Measurements from ENCODE around the gene CXCL14.
"Not testable (repeated sequence)": the region's sequence is repeated elsewhere in the genome, so short reads cannot be mapped to it uniquely, and the experiment has no call there.

The CXCL14 gene

DNA sequence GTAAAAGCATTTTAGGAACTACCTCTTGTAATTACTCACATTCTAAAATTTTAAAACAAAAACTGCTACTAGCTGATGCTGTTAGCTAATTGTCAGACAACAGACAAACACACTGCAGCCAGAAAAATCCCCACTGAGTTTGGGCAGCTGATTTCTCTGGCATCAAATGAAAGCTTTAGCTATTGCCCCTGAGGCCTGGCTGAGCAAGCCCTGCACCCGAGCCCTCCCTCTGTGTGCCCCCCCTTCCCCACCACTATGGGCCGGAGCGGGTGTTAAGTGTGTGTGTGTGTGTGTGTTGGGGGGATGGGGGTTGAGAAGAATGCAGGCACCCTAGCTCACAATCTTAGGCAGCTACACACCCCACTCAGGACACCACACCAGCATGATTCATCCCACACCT, 45.5 kb downstream of the CXCL14 start:
- H3K9me3 ChIP-seq (ENCODE audit: control insufficient read depth, insufficient read depth, low read length): peaks cover 10% of the 10 kb centered on the region; the same call in 1 of the 2 replicates
- H3K9ac ChIP-seq (ENCODE audit: low read depth, low read length): no peak overlapping the region
- no peaks in the 10 kb centered on the region for H3K36me3 ChIP-seq (ENCODE audit: control insufficient read depth, insufficient read depth, low read length)
- H3K4me1 ChIP-seq (ENCODE audit: control insufficient read depth, insufficient read depth, low read length): peaks cover 11% of the 10 kb centered on the region
- H3K27ac ChIP-seq (ENCODE audit: low read depth, low read length): no peak overlapping the region
- H3K4me3 ChIP-seq (ENCODE audit: low read depth, low read length): no peak overlapping the region
- peaks cover 100% of the 10 kb centered on the region for H3K27me3 ChIP-seq (ENCODE audit: control insufficient read depth, insufficient read depth, low read length)

DNA sequence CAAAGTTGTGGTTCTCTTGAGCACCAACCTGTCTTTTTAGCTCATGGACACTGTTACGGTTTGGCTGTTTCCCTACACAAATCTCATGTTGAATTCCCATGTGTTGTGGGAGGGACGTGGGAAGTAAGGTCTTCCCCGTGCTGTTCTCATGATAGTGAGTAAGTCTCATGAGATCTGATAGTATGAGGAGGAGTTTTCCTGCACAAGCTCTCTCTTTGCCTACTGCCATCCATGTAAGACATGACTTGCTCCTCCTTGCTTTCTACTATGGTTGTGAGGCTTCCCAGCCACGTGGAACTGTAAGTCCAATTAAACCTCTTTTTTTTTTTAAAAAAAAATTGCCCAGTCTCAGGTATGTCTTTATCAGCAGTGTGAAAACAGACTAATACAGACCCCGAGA, 49.2 kb downstream of the CXCL14 start:
- H3K4me3 ChIP-seq (ENCODE audit: low read depth, low read length); H3K27ac ChIP-seq (ENCODE audit: low read depth, low read length); H3K9ac ChIP-seq (ENCODE audit: low read depth, low read length); H3K4me1 ChIP-seq (ENCODE audit: control insufficient read depth, insufficient read depth, low read length); H3K9me3 ChIP-seq (ENCODE audit: control insufficient read depth, insufficient read depth, low read length); H3K36me3 ChIP-seq (ENCODE audit: control insufficient read depth, insufficient read depth, low read length): not testable (repeated sequence)
- H3K27me3 ChIP-seq (ENCODE audit: control insufficient read depth, insufficient read depth, low read length): peaks cover 98% of the 10 kb centered on the region

DNA sequence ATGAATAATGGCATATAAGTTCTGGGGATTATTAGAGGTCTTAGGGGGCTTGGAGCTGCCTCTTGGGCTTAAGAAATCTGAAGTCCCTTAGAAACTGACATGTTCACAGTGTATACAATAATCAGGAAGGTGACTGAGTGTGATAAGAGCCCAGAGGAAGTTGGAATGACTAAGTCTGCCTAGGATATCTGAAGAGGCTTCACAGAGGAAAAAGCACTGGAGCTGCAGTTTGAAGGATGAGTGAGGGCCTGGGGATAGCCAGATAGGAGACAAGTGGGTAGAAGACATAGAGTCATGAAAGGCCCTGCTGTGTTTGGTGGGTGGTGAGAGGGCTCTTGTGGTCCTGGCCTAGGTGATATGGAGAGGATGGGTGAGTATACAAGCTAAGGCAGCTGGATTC, 51.9 kb downstream of the CXCL14 start:
- Histone ChIP-seq H3K27me3 (ENCODE audit: control insufficient read depth, insufficient read depth, low read length) (peaks cover 72% of the 10 kb centered on the region), H3K4me3 (ENCODE audit: low read depth, low read length) (no peak overlapping the region), H3K9ac (ENCODE audit: low read depth, low read length) (no peak overlapping the region), H3K36me3 (ENCODE audit: control insufficient read depth, insufficient read depth, low read length) (no peaks in the 10 kb centered on the region), H3K27ac (ENCODE audit: low read depth, low read length) (no peak overlapping the region), H3K9me3 (ENCODE audit: control insufficient read depth, insufficient read depth, low read length) (peaks cover 5% of the 10 kb centered on the region), H3K4me1 (ENCODE audit: control insufficient read depth, insufficient read depth, low read length) (no peaks in the 10 kb centered on the region)

DNA sequence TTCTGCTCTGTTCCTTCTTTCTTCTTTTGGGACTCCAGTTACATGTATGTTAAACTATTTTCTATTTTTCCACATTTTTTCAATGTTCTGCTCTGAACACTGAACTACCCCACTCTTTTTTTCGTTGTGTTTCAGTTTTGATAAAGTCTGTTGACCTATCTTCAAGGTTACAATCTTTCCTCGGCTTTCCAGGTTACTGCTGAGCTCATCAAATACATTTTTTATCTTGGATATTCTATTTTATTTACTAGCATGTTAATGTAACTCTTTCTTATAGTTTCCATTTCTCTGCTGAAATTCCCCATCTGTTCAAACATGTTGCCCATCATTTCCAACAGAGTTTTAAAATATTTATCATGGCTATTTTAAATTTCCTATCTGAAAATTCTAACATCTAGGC, 56.8 kb downstream of the CXCL14 start:
- Histone ChIP-seq H3K9ac (ENCODE audit: low read depth, low read length) (no peak overlapping the region), H3K36me3 (ENCODE audit: control insufficient read depth, insufficient read depth, low read length) (no peaks in the 10 kb centered on the region), H3K4me3 (ENCODE audit: low read depth, low read length) (no peak overlapping the region), H3K9me3 (ENCODE audit: control insufficient read depth, insufficient read depth, low read length) (peaks cover 8% of the 10 kb centered on the region), H3K27me3 (ENCODE audit: control insufficient read depth, insufficient read depth, low read length) (peaks cover 25% of the 10 kb centered on the region), H3K4me1 (ENCODE audit: control insufficient read depth, insufficient read depth, low read length) (no peaks in the 10 kb centered on the region), H3K27ac (ENCODE audit: low read depth, low read length) (no peak overlapping the region)
